DMS114 treated with DMSO at 0.1 percent for 48 hours (cell line): ENCODE data around the gene EIF2S2.

Experiments used
- DNase-seq: peaks from one replicate; lab custom pipeline; 2025; ENCODE audit not compliant: unreplicated experiment; lab: John Stamatoyannopoulos, UW

Gene EIF2S2

GRCh38 chr20:34122274-34122980 lies 10.4 kb upstream of the EIF2S2 start:
- no peak for DNase-seq

DNA sequence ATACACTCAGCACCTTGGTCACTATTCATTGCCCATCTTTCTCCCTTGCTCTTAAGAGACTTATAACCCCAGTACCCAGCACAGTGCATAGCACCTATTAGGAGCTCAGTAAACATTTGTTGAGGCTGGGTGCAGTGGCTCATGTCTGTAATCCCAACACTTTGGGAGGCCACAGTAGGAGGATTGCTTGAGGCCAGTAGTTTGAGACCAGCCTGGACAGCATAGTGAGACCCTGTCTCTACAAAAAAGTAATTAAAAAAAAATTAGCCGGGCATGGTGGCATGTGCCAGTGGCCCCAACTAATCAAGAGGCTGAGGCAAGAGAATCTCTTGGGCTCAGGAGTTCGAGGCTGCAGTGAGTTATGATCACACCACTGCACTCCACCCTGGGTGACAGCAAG lies 8.2 kb upstream of the EIF2S2 start:
- no peak for DNase-seq

GRCh38 chr20:34115232-34115631 lies 3.2 kb upstream of the EIF2S2 start:
- DNase-seq, result no peak

DNA sequence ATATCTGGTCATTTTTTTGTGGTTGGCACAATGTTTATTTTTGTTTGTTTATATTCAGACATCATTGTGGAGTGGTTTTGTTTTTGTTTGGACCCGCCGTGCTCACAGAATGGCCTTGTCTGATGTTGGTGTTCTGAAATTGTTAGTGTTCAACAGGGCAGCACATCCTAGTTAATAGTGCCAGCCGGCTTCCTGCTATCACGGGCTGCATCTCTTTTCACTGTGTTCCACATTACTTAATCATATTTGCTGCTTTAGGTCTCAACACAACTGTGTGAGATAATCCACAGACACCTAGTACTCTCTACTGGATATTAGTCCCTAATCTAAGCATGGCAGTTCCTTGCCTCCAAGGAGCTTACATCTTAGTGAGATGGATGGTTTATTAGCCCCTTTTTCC lies 2.8 kb upstream of the EIF2S2 start:
- DNase-seq, result no peak

DNA sequence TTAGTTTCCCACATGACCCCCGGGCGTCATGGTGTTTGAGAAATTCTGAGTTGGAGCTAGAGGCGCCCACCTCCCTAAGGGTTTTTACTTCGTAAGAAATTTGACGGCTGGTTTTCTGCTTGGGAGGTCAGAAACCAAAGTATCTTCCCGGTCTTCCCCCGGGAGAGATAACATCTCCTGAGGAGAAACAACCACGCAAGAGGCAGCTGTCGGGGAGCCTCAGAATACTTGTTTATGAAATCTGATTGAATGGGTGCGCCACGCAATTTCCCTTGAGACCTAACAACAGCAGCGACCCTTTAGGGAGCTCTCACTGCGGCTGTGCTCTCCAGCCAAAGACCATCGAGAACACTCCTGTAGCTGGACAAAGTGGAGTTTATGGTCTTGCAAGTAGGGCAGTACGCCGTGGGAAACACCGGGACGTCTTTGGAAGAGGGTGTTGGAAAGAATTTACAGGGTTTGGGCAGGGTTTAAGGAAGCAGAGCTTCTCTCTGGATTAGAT lies 608 bp upstream of the EIF2S2 start:
- DNase-seq, result peak; percentile 46

GRCh38 chr20:34110745-34111641 lies 1.1 kb downstream of the EIF2S2 start:
- no peak for DNase-seq

- no peak for DNase-seq
Measured at GRCh38 chr20:34110025-34110744, 1.9 kb downstream of the EIF2S2 start.

- DNase-seq, result no peak
Measured at GRCh38 chr20:34109442-34109841, 2.6 kb downstream of the EIF2S2 start.

- DNase-seq, result no peak
Measured at GRCh38 chr20:34108616-34109174, 3.3 kb downstream of the EIF2S2 start.

DNA sequence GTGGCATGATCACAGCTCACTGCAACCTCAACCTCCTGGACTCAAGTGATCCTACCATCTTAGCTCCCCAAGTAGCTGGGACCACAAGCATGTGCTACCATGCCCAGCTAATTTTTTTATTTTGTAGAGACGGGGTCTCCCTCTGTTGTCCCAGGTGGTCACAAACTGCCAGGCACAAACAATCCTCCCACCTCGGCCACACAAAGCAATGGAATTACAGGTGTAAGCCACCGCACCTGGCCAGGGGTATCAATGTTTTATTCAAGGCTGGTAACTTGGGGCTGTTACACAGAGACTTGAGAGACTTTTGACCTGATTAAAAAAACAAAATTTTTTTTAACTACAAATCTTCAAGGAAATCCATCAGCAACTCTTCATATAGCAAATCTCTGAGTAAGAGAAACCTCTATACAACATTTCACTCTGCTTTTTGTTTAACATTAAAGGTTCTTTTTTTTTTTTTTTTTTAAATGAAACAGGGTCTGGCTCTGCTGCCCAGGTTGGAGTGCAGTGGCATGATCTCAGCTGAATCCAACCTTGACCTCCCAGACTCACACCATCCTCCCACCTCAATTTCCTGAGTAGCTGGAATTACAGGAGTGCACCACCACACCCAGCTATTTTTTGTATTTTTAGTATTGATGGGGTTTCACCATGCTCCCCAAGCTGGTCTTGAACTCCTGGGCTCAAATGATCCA lies 5.9 kb downstream of the EIF2S2 start:
- no peak for DNase-seq

DNA sequence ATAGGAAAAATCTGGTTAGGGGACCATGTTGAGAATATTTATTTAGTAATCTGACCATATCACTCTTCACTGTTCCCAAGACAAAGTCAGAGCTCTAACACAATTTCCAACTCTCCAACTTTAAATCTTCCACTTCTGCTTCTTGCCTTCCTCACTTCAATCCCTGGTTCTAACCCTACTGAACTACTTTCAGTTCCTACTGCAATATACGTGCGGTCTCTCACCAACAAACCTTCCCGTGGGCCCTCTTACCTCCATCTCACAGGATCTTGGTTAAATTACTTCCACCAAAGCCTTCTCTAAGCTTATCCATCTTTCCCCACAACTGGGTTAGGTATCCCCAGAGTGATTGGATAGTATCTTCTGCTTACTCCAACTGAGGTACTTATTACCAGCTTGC lies 8.0 kb downstream of the EIF2S2 start:
- no peak for DNase-seq

DNA sequence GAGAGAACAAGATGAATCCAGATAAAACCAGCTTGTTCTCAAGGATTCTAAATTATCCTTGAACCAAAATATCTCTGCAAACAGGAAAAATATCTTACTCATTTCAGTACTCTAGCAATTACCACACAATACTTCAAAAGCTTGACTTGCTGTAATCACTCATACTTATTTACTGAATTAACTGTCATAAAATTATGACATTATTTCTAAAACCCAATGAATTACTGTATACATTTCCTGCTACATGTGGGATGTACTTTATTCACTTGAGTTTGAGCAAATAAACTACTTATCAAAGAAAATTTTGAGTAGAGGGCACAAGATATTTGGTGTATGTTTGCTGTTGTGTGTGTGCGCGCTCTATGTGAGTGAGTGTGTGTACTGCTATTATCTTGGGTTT lies 9.7 kb downstream of the EIF2S2 start:
- no peak for DNase-seq

DNA sequence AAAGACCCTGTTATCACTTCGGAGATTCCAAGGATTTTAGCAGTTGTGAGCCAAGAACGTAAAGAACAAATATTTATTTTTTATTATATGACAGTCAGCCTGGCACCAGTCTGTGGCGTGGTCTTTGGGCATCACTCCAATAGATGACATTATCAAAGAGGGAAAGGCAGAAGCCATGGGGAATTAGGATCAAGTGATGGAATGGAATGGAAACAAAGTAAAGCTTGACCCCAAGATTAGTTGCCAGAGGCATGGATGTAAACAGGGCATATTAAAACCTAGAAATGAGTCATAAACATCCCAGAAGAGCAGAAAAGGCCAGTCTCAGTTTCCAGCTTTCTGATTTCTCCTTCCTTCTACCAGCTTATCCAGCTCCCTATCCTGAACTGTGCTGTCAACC lies 11.5 kb downstream of the EIF2S2 start:
- DNase-seq, result no peak

DNA sequence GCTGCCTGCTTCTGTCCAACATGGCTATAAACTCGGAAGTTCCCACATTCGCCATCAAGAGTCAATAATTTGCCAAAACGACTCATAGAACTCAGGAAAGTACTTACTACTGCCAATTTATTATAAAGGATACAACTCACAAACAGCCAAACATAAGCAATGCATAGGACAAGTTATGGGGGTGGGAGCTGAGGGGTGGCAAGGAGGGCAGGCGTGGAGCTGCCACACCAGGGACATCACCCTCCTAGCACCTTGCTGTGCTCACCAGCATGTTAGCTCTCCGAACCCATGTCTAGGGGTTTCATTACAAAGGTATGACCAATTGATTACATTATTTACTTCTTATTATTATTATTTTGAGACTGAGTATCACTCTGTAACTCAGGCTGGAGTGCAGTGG lies 12.4 kb downstream of the EIF2S2 start:
- no peak for DNase-seq

DNA sequence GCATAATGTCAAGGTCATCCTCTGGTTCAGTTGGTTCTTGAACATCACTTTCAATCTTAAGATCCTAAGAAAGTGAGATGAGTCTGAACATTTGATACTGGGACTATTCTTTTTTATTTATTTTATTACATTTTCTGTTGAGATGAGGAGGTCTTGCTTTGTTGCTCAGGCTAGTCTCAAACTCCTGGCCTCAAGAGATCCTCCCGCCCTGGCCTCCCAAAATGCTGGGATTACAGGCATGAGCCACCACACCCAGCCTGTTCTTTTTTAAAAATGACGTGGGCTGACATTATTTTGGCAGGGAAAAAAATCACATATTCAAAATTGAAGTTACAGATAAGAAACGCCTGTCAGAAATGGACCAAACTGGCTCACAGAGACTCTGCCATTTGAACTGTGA lies 13.5 kb downstream of the EIF2S2 start:
- DNase-seq, result no peak

GRCh38 chr20:34096699-34097444 lies 15.2 kb downstream of the EIF2S2 start:
- no peak for DNase-seq

GRCh38 chr20:34095825-34096224 lies 16.2 kb downstream of the EIF2S2 start:
- no peak for DNase-seq

GRCh38 chr20:34093895-34094294 lies 18.1 kb downstream of the EIF2S2 start:
- DNase-seq, result no peak

DNA sequence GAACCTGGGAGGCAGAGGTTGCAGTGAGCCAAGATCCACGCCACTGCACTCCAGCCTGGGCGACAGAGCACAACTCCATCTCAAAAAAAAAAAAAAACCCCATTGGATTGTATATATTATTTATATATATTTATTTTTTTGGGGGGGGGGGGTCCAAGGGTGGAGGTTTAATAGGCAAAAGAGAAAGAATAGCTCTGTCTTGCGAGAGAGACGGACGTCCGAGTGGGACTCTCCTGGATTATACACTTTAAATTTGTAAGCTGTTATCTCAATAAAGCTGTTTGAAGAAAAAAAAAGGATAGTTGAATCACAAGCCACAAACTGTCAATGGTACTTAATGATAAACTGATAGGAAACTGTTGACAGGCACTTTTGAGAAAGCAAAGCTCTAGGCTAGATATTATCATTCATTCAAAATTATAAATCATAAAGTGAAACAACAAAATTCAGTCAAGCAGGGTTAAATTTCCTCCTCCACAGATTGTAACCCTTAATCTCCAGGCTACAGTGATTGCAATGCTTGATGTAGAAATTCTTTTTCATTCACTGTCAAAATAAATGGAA lies 20.3 kb downstream of the EIF2S2 start:
- DNase-seq, result no peak

GRCh38 chr20:34090645-34091044 lies 21.4 kb downstream of the EIF2S2 start:
- no peak for DNase-seq
